Measurements from ENCODE around the gene DGKI. TPM values are rescaled to one million over a fixed set of nuclear protein-coding genes. Genes with fewer than 3 reads are reported as not detected.

Gene DGKI
- polyA plus RNA-seq, 12 donors, result 0.23 to 1.9 (median 0.84) TPM; not detected in 2

GRCh38 chr7:137545059-137545716 is 301.6 kb downstream of the DGKI start:
- peak; percentile 1 for DNase-seq

- DNase-seq, result no peak
These were observed 302.2 kb downstream of the DGKI start for GRCh38 chr7:137544453-137545058.

GRCh38 chr7:137539111-137539715 is 307.6 kb downstream of the DGKI start:
- no peak for DNase-seq

GRCh38 chr7:137538361-137538762 is 308.4 kb downstream of the DGKI start:
- no peak for DNase-seq

- no peak for DNase-seq
These were observed 311.2 kb downstream of the DGKI start for GRCh38 chr7:137535579-137535978.

- DNase-seq, result no peak
These were observed 315.1 kb downstream of the DGKI start for GRCh38 chr7:137531671-137532070.

GRCh38 chr7:137527634-137528033 is 319.1 kb downstream of the DGKI start:
- DNase-seq, result no peak

GRCh38 chr7:137523171-137523570 is 323.6 kb downstream of the DGKI start:
- no peak for DNase-seq

GRCh38 chr7:137521451-137521850 is 325.3 kb downstream of the DGKI start:
- DNase-seq, result no peak

GRCh38 chr7:137519947-137520346 is 326.8 kb downstream of the DGKI start:
- no peak for DNase-seq

- DNase-seq, result no peak
These were observed 327.5 kb downstream of the DGKI start for GRCh38 chr7:137519181-137519691.

- DNase-seq, result no peak
These were observed 333.7 kb downstream of the DGKI start for GRCh38 chr7:137513091-137513490.

GRCh38 chr7:137507096-137507495 is 339.7 kb downstream of the DGKI start:
- DNase-seq, result no peak

GRCh38 chr7:137506031-137506430 is 340.7 kb downstream of the DGKI start:
- DNase-seq, result no peak

- DNase-seq, result no peak
These were observed 345.2 kb downstream of the DGKI start for GRCh38 chr7:137501562-137501961.

- no peak for DNase-seq
These were observed 353.9 kb downstream of the DGKI start for GRCh38 chr7:137492889-137493288.

GRCh38 chr7:137489880-137490279 is 356.9 kb downstream of the DGKI start:
- DNase-seq, result no peak

- no peak for DNase-seq
These were observed 358.7 kb downstream of the DGKI start for GRCh38 chr7:137488038-137488437.

- DNase-seq, result no peak
These were observed 361.0 kb downstream of the DGKI start for GRCh38 chr7:137485818-137486217.

GRCh38 chr7:137484326-137484725 is 362.4 kb downstream of the DGKI start:
- no peak for DNase-seq

GRCh38 chr7:137482466-137482865 is 364.3 kb downstream of the DGKI start:
- no peak for DNase-seq

- no peak for DNase-seq
These were observed 365.9 kb downstream of the DGKI start for GRCh38 chr7:137480824-137481365.

GRCh38 chr7:137480401-137480800 is 366.4 kb downstream of the DGKI start:
- no peak for DNase-seq
